ENCODE data around the gene ZNF14.
A peak's percentile ranks its signal among the peaks of the same experiment; 100 is the strongest.
"Not testable (repeated sequence)": the region's sequence is repeated elsewhere in the genome, so short reads cannot be mapped to it uniquely, and the experiment has no call there.

ZNF14 gene

GRCh38 chr19:19732579-19733501 lies at the start of gene ZNF14:
Gene ZNF14 (minus strand): TSS chr19:19733112. CDS start chr19:19732958, 154 bp downstream.
- H3K27ac ChIP-seq (ENCODE audit: low read depth, low read length) = peak within 1 kb of the TSS; percentile 74
- no peaks in the 10 kb centered on the region for H3K27me3 ChIP-seq (ENCODE audit: control insufficient read depth, insufficient read depth, low read length)
- H3K4me3 ChIP-seq (ENCODE audit: low read length) = peak within 1 kb of the TSS; percentile 89
- H3K9ac ChIP-seq (ENCODE audit: low read length) = peak within 1 kb of the TSS; percentile 74
- peaks cover 2% of the 10 kb centered on the region for H3K4me1 ChIP-seq (ENCODE audit: control insufficient read depth, insufficient read depth, low read length)
- no peaks in the 10 kb centered on the region for H3K36me3 ChIP-seq (ENCODE audit: control insufficient read depth, insufficient read depth, low read length)

GRCh38 chr19:19781791-19782190 lies 48.9 kb upstream of the ZNF14 start:
- H3K27me3 ChIP-seq (ENCODE audit: control insufficient read depth, insufficient read depth, low read length); H3K36me3 ChIP-seq (ENCODE audit: control insufficient read depth, insufficient read depth, low read length); H3K4me1 ChIP-seq (ENCODE audit: control insufficient read depth, insufficient read depth, low read length); H3K9ac ChIP-seq (ENCODE audit: low read length); H3K4me3 ChIP-seq (ENCODE audit: low read length); H3K27ac ChIP-seq (ENCODE audit: low read depth, low read length): not testable (repeated sequence)

GRCh38 chr19:19778666-19779065 lies 45.8 kb upstream of the ZNF14 start:
- peaks cover 15% of the 10 kb centered on the region for H3K4me1 ChIP-seq (ENCODE audit: control insufficient read depth, insufficient read depth, low read length)
- H3K36me3 ChIP-seq (ENCODE audit: control insufficient read depth, insufficient read depth, low read length) = no peaks in the 10 kb centered on the region
- no peak overlapping the region for H3K27ac ChIP-seq (ENCODE audit: low read depth, low read length)
- H3K4me3 ChIP-seq (ENCODE audit: low read length) = no peak overlapping the region
- H3K27me3 ChIP-seq (ENCODE audit: control insufficient read depth, insufficient read depth, low read length) = no peaks in the 10 kb centered on the region
- no peak overlapping the region for H3K9ac ChIP-seq (ENCODE audit: low read length)

GRCh38 chr19:19777692-19778091 lies 44.8 kb upstream of the ZNF14 start:
- H3K4me1 ChIP-seq (ENCODE audit: control insufficient read depth, insufficient read depth, low read length) = peaks cover 15% of the 10 kb centered on the region
- no peak overlapping the region for H3K27ac ChIP-seq (ENCODE audit: low read depth, low read length)
- H3K9ac ChIP-seq (ENCODE audit: low read length) = no peak overlapping the region
- no peaks in the 10 kb centered on the region for H3K36me3 ChIP-seq (ENCODE audit: control insufficient read depth, insufficient read depth, low read length)
- H3K27me3 ChIP-seq (ENCODE audit: control insufficient read depth, insufficient read depth, low read length) = no peaks in the 10 kb centered on the region
- H3K4me3 ChIP-seq (ENCODE audit: low read length) = peak overlapping the region; percentile 97

GRCh38 chr19:19776206-19777008 lies 43.5 kb upstream of the ZNF14 start:
- Histone ChIP-seq H3K9ac (ENCODE audit: low read length) (peak overlapping the region; percentile 90), H3K4me1 (ENCODE audit: control insufficient read depth, insufficient read depth, low read length) (peaks cover 15% of the 10 kb centered on the region), H3K4me3 (ENCODE audit: low read length) (peak overlapping the region; percentile 97), H3K36me3 (ENCODE audit: control insufficient read depth, insufficient read depth, low read length) (no peaks in the 10 kb centered on the region), H3K27ac (ENCODE audit: low read depth, low read length) (peak overlapping the region; percentile 72), H3K27me3 (ENCODE audit: control insufficient read depth, insufficient read depth, low read length) (no peaks in the 10 kb centered on the region)

GRCh38 chr19:19775891-19776205 lies 42.9 kb upstream of the ZNF14 start:
- Histone ChIP-seq H3K4me1 (ENCODE audit: control insufficient read depth, insufficient read depth, low read length) (peaks cover 15% of the 10 kb centered on the region), H3K4me3 (ENCODE audit: low read length) (peak overlapping the region; percentile 97), H3K27ac (ENCODE audit: low read depth, low read length) (peak overlapping the region; percentile 62), H3K27me3 (ENCODE audit: control insufficient read depth, insufficient read depth, low read length) (no peaks in the 10 kb centered on the region), H3K9ac (ENCODE audit: low read length) (peak overlapping the region; percentile 90), H3K36me3 (ENCODE audit: control insufficient read depth, insufficient read depth, low read length) (no peaks in the 10 kb centered on the region)

GRCh38 chr19:19774354-19775033 lies 41.6 kb upstream of the ZNF14 start:
- Histone ChIP-seq H3K36me3 (ENCODE audit: control insufficient read depth, insufficient read depth, low read length) (no peaks in the 10 kb centered on the region), H3K9ac (ENCODE audit: low read length) (no peak overlapping the region), H3K27me3 (ENCODE audit: control insufficient read depth, insufficient read depth, low read length) (no peaks in the 10 kb centered on the region), H3K4me3 (ENCODE audit: low read length) (no peak overlapping the region), H3K4me1 (ENCODE audit: control insufficient read depth, insufficient read depth, low read length) (peaks cover 15% of the 10 kb centered on the region), H3K27ac (ENCODE audit: low read depth, low read length) (no peak overlapping the region)

GRCh38 chr19:19771963-19772362 lies 39.1 kb upstream of the ZNF14 start:
- not testable (repeated sequence) for H3K27ac ChIP-seq (ENCODE audit: low read depth, low read length); H3K36me3 ChIP-seq (ENCODE audit: control insufficient read depth, insufficient read depth, low read length); H3K9ac ChIP-seq (ENCODE audit: low read length); H3K27me3 ChIP-seq (ENCODE audit: control insufficient read depth, insufficient read depth, low read length); H3K4me3 ChIP-seq (ENCODE audit: low read length); H3K4me1 ChIP-seq (ENCODE audit: control insufficient read depth, insufficient read depth, low read length)

- H3K4me3 ChIP-seq (ENCODE audit: low read length); H3K9ac ChIP-seq (ENCODE audit: low read length); H3K36me3 ChIP-seq (ENCODE audit: control insufficient read depth, insufficient read depth, low read length); H3K27ac ChIP-seq (ENCODE audit: low read depth, low read length); H3K27me3 ChIP-seq (ENCODE audit: control insufficient read depth, insufficient read depth, low read length); H3K4me1 ChIP-seq (ENCODE audit: control insufficient read depth, insufficient read depth, low read length): not testable (repeated sequence)
Observed at GRCh38 chr19:19769971-19770370, 37.1 kb upstream of the ZNF14 start.

GRCh38 chr19:19758164-19758563 lies 25.3 kb upstream of the ZNF14 start:
- Histone ChIP-seq H3K36me3 (ENCODE audit: control insufficient read depth, insufficient read depth, low read length) (no peaks in the 10 kb centered on the region), H3K27ac (ENCODE audit: low read depth, low read length) (no peak overlapping the region)

GRCh38 chr19:19752760-19753403 lies 20.0 kb upstream of the ZNF14 start:
- Histone ChIP-seq H3K27ac (ENCODE audit: low read depth, low read length) (no peak overlapping the region), H3K4me3 (ENCODE audit: low read length) (no peak overlapping the region), H3K9ac (ENCODE audit: low read length) (no peak overlapping the region), H3K36me3 (ENCODE audit: control insufficient read depth, insufficient read depth, low read length) (no peaks in the 10 kb centered on the region), H3K27me3 (ENCODE audit: control insufficient read depth, insufficient read depth, low read length) (no peaks in the 10 kb centered on the region), H3K4me1 (ENCODE audit: control insufficient read depth, insufficient read depth, low read length) (no peaks in the 10 kb centered on the region)

More at GRCh38 chr19:19758164-19758563, 25.3 kb upstream of the ZNF14 start:
- Histone ChIP-seq H3K9ac (ENCODE audit: low read length) (no peak overlapping the region), H3K4me1 (ENCODE audit: control insufficient read depth, insufficient read depth, low read length) (no peaks in the 10 kb centered on the region), H3K4me3 (ENCODE audit: low read length) (no peak overlapping the region), H3K27me3 (ENCODE audit: control insufficient read depth, insufficient read depth, low read length) (no peaks in the 10 kb centered on the region)

GRCh38 chr19:19751846-19752245 lies 18.9 kb upstream of the ZNF14 start:
- Histone ChIP-seq H3K27me3 (ENCODE audit: control insufficient read depth, insufficient read depth, low read length) (no peaks in the 10 kb centered on the region), H3K4me3 (ENCODE audit: low read length) (no peak overlapping the region), H3K4me1 (ENCODE audit: control insufficient read depth, insufficient read depth, low read length) (no peaks in the 10 kb centered on the region), H3K36me3 (ENCODE audit: control insufficient read depth, insufficient read depth, low read length) (no peaks in the 10 kb centered on the region), H3K9ac (ENCODE audit: low read length) (no peak overlapping the region), H3K27ac (ENCODE audit: low read depth, low read length) (no peak overlapping the region)
